ENCODE results near the gene MS4A8.
"Not testable (repeated sequence)": the region's sequence is repeated elsewhere in the genome, so short reads cannot be mapped to it uniquely, and the experiment has no call there.

Gene MS4A8

GRCh38 chr11:60725592-60725991, 26.2 kb downstream of the MS4A8 start:
- no peak for DNase-seq

- DNase-seq, result no peak
Measured at GRCh38 chr11:60731586-60731985, 32.2 kb downstream of the MS4A8 start.

- DNase-seq, result no peak
Measured at GRCh38 chr11:60734279-60734678, 34.9 kb downstream of the MS4A8 start.

GRCh38 chr11:60739114-60739513, 39.7 kb downstream of the MS4A8 start:
- no peak for DNase-seq

- DNase-seq, result no peak
Measured at GRCh38 chr11:60740573-60740972, 41.2 kb downstream of the MS4A8 start.

GRCh38 chr11:60741421-60741820, 42.0 kb downstream of the MS4A8 start:
- no peak for DNase-seq

- DNase-seq, result no peak
Measured at GRCh38 chr11:60743058-60743457, 43.6 kb downstream of the MS4A8 start.

GRCh38 chr11:60744114-60744513, 44.7 kb downstream of the MS4A8 start:
- DNase-seq, result no peak

GRCh38 chr11:60747359-60747873, 48.0 kb downstream of the MS4A8 start:
- no peak for DNase-seq

- DNase-seq, result no peak
Measured at GRCh38 chr11:60748225-60748624, 48.8 kb downstream of the MS4A8 start.

GRCh38 chr11:60748821-60749220, 49.4 kb downstream of the MS4A8 start:
- DNase-seq, result no peak

GRCh38 chr11:60750911-60751310, 51.5 kb downstream of the MS4A8 start:
- no peak for DNase-seq

- no peak for DNase-seq
Measured at GRCh38 chr11:60753309-60753708, 53.9 kb downstream of the MS4A8 start.

- no peak for DNase-seq
Measured at GRCh38 chr11:60754887-60755286, 55.5 kb downstream of the MS4A8 start.

GRCh38 chr11:60756307-60757032, 57.1 kb downstream of the MS4A8 start, which contains the start of gene MS4A15:
Gene MS4A15 (plus strand): TSS chr11:60756867. CDS start chr11:60763734, 6,867 bp downstream.
- DNase-seq, result no peak

- no peak for DNase-seq
Measured at GRCh38 chr11:60757231-60757800, 57.9 kb downstream of the MS4A8 start.

GRCh38 chr11:60758671-60759070, 59.3 kb downstream of the MS4A8 start:
- not testable (repeated sequence) for DNase-seq

GRCh38 chr11:60759438-60760225, 60.2 kb downstream of the MS4A8 start:
- DNase-seq, result not testable (repeated sequence)

- no peak for DNase-seq
Measured at GRCh38 chr11:60761436-60762190, 62.2 kb downstream of the MS4A8 start.

GRCh38 chr11:60762851-60763691, 63.7 kb downstream of the MS4A8 start:
- DNase-seq, result peak; percentile 14 to 41

- DNase-seq, result no peak
Measured at GRCh38 chr11:60763692-60764369, 64.4 kb downstream of the MS4A8 start.

All from NCI-H1930 (cell line).